SU-DHL-6 (cell line): ENCODE results near the gene NOS3.

Experiments
- H2AFZ ChIP-seq: fragments of 200-600 bp; sonication (generic); 2 replicates; pipeline ENCODE4 v1.6.1; 2014; ENCODE audit warnings: low read depth, mild to moderate bottlenecking, moderate library complexity, mixed read lengths, antibody characterized with exemption, low read length; ENCODE audit not compliant: severe bottlenecking
- H3F3A ChIP-seq: fragments of 200-600 bp; shearing (Covaris generic); 2 replicates; pipeline ENCODE4 v1.6.0; 2016; ENCODE audit warnings: antibody characterized with exemption, mild to moderate bottlenecking; ENCODE audit not compliant: insufficient read depth
- H3K27ac ChIP-seq: fragments of 200-600 bp; sonication (generic); 2 replicates; pipeline ENCODE4 v1.5.1; 2016; ENCODE audit warnings: low read depth, mild to moderate bottlenecking, low read length, moderate library complexity, mixed read lengths
- H3K27me3 ChIP-seq: fragments of 200-600 bp; sonication (generic), shearing (Covaris generic); 2 replicates; pipeline ENCODE4 v1.6.0; 2014; ENCODE audit warnings: mild to moderate bottlenecking, low read length
- H3K36me3 ChIP-seq: fragments of 200-600 bp; sonication (generic); 2 replicates; pipeline ENCODE4 v1.6.1; 2014; ENCODE audit warnings: mild to moderate bottlenecking, low read length, mixed read lengths
- H3K4me2 ChIP-seq: fragments of 300-600, 200-600 bp; shearing (Covaris generic), sonication (generic); 2 replicates; pipeline ENCODE4 v1.6.0; 2014; ENCODE audit warnings: low read length, low read depth, mild to moderate bottlenecking; ENCODE audit not compliant: poor library complexity, severe bottlenecking
- H3K4me3 ChIP-seq: fragments of 200-600 bp; sonication (generic); 2 replicates; pipeline ENCODE4 v1.5.1; 2014; ENCODE audit warnings: antibody characterized with exemption, low read length, mild to moderate bottlenecking, mixed read lengths; ENCODE audit not compliant: insufficient read depth, poor library complexity, severe bottlenecking
- H3K79me2 ChIP-seq: fragments of 200-600 bp; sonication (generic); 2 replicates; pipeline ENCODE4 v1.6.1; 2014; ENCODE audit warnings: mild to moderate bottlenecking, low read length, moderate library complexity; ENCODE audit not compliant: insufficient read depth
- H3K9ac ChIP-seq: fragments of 200-600 bp; sonication (generic); 2 replicates; pipeline ENCODE4 v1.7.0; 2014; ENCODE audit warnings: mild to moderate bottlenecking, low read length
- H3K9me2 ChIP-seq: fragments of 200-600 bp; sonication (generic); replicated peaks from 2 replicates; pipeline ENCODE4 v1.6.1; 2014; ENCODE audit warnings: low read length; ENCODE audit not compliant: insufficient read depth
- H3K9me3 ChIP-seq: fragments of 200-600 bp; sonication (generic); 2 replicates; pipeline ENCODE4 v1.6.1; 2014; ENCODE audit warnings: low read length, mixed read lengths; ENCODE audit not compliant: insufficient read depth
- H4K20me1 ChIP-seq: fragments of 200-600 bp; sonication (generic); 2 replicates; pipeline ENCODE4 v1.6.1; 2014; ENCODE audit warnings: low read depth, mild to moderate bottlenecking, antibody characterized with exemption, low read length, moderate library complexity, mixed read lengths
- CTCF ChIP-seq: fragments of 200-600 bp; sonication (generic); IDR thresholded peaks from one replicate; pipeline ENCODE4 v1.5.1; 2017; ENCODE audit warnings: antibody characterized with exemption, mild to moderate bottlenecking, low read length, moderate library complexity; ENCODE audit not compliant: insufficient read depth, poor library complexity, severe bottlenecking
- EZH2phosphoT487 ChIP-seq: fragments of 200-600 bp; sonication (generic), shearing (Covaris generic); conservative IDR thresholded peaks from 2 replicates; pipeline ENCODE4 v1.6.1; 2018; ENCODE audit warnings: mild to moderate bottlenecking, antibody characterized with exemption, low read length, moderate library complexity, mixed read lengths

The NOS3 gene

GRCh38 chr7:151060416-151061212, 69.8 kb downstream of the NOS3 start:
- Histone ChIP-seq H3K27me3 (no peaks in the 10 kb centered on the region), H4K20me1 (no peaks in the 10 kb centered on the region), H3K79me2 (peaks cover 27% of the 10 kb centered on the region), H3K4me2 (peak overlapping the region; percentile 84), H3K4me3 (peak overlapping the region; percentile 86), H3F3A (peaks cover 8% of the 10 kb centered on the region), H3K36me3 (no peaks in the 10 kb centered on the region), H3K27ac (peak overlapping the region; percentile 82; the same call in 1 of the 2 replicates), H3K9me3 (no peaks in the 10 kb centered on the region), H3K9ac (peak overlapping the region; percentile 77), H3K9me2 (no peaks in the 10 kb centered on the region), H2AFZ (peak overlapping the region; percentile 86)
- TF ChIP-seq CTCF (peak; percentile 23), EZH2phosphoT487 (no peak)

- TF ChIP-seq CTCF (no peak), EZH2phosphoT487 (no peak)
- Histone ChIP-seq H3K9me2 (no peaks in the 10 kb centered on the region), H3K4me3 (no peak overlapping the region), H3K27ac (no peak overlapping the region), H3F3A (peaks cover 8% of the 10 kb centered on the region), H3K9ac (peak overlapping the region; percentile 77; the same call in 1 of the 2 replicates), H3K9me3 (no peaks in the 10 kb centered on the region), H3K79me2 (peaks cover 27% of the 10 kb centered on the region), H2AFZ (no peak overlapping the region), H3K27me3 (no peaks in the 10 kb centered on the region), H4K20me1 (no peaks in the 10 kb centered on the region), H3K36me3 (no peaks in the 10 kb centered on the region), H3K4me2 (peak overlapping the region; percentile 84)
These were observed 70.6 kb downstream of the NOS3 start for GRCh38 chr7:151061213-151062110.

- no peaks in the 10 kb centered on the region for H3K36me3 ChIP-seq
- H3K27ac ChIP-seq: no peak overlapping the region
- TF ChIP-seq CTCF (no peak), EZH2phosphoT487 (no peak)
These were observed 71.2 kb downstream of the NOS3 start for GRCh38 chr7:151062111-151062398.

More at GRCh38 chr7:151062111-151062398, 71.2 kb downstream of the NOS3 start:
- no peaks in the 10 kb centered on the region for H3K9me2 ChIP-seq
- no peaks in the 10 kb centered on the region for H3K27me3 ChIP-seq
- peaks cover 27% of the 10 kb centered on the region for H3K79me2 ChIP-seq
- H3F3A ChIP-seq: peaks cover 8% of the 10 kb centered on the region
- H3K9ac ChIP-seq: no peak overlapping the region
- no peaks in the 10 kb centered on the region for H3K9me3 ChIP-seq
- no peaks in the 10 kb centered on the region for H4K20me1 ChIP-seq
- no peak overlapping the region for H3K4me2 ChIP-seq
- H3K4me3 ChIP-seq: no peak overlapping the region
- no peak overlapping the region for H2AFZ ChIP-seq
